CD4-positive, alpha-beta T cell treated with Interleukin-15 for 1 hour (primary cell): Measurements from ENCODE around the gene MAP2K4.
"Not testable (repeated sequence)": the region's sequence is repeated elsewhere in the genome, so short reads cannot be mapped to it uniquely, and the experiment has no call there.

ENCODE experiments used
- DNase-seq: peaks from one replicate; pipeline ENCODE4 v3.0.0-alpha.2; 2020

MAP2K4 gene

DNA sequence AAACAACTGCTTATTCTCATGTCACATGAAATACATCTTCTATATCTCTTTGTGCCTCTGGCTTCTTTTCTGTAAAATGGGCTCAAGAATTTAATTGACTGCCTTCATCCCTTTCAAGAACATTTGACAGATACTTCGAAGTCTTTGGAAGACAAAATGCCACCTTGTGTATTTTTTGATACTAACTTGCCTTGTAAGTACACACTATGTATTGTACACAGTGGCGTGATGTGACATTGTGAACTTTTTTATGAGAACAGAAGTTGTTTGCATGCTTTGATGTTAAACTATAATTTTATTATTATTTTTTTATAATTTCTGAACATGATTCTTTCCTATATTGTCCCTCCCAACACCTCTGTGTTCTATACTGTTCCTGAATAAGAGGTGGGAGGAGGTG is 73.7 kb downstream of the MAP2K4 start:
- DNase-seq = no peak

DNA sequence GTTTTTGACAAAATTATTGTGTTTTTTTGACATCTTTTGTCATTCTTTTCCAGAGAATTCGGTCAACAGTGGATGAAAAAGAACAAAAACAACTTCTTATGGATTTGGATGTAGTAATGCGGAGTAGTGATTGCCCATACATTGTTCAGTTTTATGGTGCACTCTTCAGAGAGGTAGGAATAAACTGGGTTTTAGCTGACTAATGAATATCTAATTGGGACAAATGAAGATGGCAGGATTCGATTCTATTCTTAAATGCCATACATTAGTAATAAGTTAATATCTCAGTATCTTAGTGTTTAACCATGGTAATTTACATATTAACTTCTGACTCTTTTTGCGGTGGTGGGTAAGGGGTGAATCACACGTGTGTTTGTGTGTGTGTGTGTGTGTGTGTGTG is 74.8 kb downstream of the MAP2K4 start:
- no peak for DNase-seq

DNA sequence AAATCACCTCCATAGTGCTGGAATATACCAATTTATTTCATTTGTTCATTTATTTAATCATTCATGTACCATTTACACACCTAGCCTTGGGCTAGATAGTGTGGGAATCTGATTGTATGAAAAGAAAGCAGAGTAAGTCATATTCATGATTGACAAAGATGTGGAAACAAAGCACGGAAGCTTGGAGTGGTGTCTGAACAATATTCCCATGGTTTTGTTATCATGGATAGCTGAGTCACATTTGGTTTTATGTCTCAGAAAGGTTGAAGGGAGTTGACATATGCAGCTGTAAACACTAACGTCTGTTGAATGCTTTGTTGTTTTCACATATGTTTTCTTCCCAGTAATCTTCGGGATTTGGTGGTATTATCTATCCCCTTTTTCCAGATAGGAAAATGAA is 76.6 kb downstream of the MAP2K4 start:
- no peak for DNase-seq

DNA sequence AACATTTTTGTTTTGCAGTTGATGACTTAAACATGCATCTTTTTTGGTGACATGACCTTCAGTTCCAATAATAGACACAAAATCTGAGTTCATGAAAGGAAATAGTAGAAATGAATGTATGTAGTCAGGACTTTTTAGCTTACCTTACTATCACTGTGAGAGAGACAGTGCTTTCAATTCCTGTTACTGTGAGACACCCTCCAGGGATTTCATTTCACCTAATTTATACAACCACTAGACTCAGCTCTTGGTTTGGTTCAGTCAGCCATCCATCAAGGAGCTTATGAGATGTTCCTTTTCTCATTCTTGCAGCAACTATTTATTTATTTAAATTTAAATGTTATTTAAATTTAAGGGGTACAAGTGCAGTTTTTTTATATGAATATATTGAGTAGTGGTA is 77.9 kb downstream of the MAP2K4 start:
- DNase-seq = no peak

DNA sequence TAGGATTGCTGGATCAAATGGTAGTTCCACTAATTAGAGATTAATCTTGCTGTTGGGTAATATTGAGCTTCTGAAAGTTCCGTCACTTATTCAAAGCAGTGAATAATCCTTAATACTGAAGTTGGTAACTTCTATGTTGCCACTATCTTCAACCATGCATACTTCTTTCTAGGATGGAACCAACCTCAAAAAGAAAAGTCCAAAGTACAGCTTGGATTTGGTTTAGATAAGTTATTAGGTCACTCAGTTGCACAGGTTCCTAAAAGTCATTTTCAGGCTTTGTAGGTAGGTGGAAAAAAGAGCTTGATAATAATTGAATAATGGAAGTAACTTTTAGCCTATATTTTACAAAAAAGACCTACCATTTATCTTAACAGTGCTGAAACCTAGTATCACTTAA is 78.7 kb downstream of the MAP2K4 start:
- DNase-seq = no peak

DNA sequence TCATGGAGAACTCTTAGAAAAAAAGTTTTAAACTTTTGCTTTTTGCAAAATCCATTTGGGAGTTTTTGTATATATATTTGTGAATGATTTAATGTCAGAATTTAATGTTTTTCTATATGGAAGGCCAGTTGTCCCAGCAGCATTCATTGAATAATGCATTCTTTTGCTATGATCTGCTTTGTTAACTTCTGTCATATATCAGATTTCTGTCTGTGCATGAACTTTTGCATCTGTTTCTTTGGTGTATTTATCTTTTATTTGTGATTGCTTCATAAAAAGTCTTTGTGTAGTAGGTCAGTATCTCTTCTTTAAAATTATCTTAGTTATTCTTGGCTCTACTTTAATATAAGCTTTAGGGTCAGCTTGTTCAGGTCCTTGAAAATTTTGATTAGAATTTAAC is 84.2 kb downstream of the MAP2K4 start:
- DNase-seq = no peak

DNA sequence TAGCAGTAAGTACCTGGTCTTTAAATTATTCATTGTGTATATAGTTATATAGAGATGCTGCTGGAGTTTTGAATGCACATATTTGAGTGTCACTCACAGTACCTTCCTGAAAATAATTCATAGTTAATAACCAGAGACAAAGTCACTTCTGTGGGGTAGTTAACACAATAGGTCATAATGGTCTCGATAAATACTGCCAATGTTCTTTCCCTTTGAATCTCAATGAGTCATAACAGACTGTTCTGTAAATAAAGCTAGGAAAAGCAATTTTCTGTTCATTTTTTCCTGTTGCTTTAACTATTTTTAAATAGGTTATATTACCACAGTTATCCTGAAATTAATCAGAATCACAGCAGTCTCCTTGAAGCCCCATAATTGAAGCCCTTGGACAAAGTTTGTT is 87.2 kb downstream of the MAP2K4 start:
- DNase-seq = no peak

DNA sequence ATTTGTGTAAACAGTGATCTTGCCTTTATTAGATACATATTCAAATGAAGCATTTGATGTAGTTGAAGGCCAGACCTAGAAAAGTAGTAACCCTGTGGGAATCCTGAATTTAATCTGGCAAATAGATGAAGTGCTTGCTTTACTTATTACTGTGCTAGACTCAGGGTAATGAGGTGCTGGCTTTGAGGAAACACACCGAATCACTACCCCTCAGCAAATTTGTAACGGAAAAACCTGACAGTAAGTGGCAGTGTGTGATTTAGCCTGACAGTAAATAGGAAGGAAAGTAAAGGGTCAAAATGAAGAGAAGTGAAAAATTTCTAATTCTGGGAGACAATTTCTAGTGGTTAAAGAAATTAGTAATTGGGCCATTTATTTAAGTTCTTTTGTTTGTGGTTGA is 90.2 kb downstream of the MAP2K4 start:
- no peak for DNase-seq

DNA sequence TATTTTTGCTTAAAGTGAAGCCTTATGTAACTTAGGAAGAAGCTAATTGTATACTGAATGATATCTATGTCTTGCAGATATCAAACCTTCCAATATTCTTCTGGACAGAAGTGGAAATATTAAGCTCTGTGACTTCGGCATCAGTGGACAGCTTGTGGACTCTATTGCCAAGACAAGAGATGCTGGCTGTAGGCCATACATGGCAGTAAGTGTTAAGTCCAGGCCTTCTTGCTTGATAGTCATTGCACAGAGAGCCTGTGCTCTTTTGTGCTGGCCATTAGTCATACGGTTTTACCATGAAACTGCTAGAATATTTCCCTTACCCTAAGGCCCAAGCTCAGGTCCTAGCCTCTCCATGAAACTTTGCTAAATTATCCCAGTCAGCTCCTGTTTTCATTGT is 92.5 kb downstream of the MAP2K4 start:
- no peak for DNase-seq

DNA sequence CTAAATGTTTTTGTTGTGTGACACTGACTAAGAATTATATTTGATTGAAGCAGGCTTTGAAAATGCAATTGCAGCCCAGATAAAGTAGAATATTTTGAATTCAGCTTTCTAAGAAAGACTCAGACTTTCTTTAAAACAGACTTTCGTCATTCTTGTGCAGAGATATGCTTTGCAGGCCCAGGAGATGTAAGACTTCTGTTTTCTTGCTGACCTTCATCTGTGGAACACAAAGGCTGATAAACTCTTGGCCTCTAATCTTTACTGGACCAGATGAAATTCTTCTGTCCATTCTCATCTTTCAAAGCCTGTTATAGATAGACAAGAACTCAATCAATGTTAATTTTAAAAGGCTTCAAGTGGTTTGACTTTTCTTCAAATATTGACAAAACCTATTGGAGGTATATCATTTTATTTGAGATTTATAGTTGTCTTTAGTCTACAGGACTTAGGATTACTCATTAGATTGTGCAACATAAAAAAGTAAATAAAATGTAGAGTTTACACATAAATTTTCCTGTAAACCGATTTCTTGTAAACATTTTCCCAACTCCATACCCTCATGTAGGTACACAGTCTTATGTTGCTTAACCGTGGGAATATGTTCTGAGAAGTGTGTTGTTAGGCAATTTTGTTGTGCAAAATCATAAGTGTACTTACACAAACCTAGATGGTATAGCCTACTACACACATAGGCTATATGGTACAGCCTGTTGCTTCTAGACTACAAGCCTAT is 94.2 kb downstream of the MAP2K4 start:
- no peak for DNase-seq

DNA sequence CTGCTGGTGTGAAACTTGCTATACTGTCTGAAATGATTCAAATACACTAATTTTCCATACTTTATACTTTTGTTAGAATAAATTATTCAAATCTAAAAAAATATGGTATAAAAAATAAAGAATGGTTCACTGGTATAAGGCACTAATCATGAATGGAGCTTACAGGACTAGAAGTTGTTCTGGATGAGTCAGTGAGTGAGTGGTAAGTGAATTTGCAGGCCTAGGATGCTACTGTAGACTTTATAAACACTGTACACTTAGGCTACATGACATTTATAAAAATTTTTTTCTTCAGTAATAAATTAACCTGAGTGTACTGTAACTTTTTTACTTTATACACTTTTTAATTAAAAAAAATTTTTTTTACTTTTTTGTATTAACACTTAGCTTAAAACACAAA is 95.5 kb downstream of the MAP2K4 start:
- no peak for DNase-seq

DNA sequence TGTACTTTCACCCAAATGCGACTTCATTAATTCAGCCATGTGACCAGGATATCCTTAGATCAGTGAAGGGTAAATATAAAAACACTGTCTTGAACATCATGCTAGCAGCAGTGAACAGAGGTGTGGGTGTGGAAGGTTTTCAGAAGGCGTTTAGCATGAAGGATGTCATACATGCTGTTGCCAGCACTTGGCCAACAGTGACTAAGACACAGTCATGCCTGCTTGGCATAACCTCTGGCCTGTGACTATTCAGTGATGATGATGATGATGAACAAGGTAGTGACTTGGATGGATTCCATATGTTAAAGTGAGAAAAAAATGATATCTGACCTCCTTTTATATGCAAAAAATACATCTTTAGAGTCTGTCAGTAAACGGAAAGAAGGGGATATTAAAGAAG is 97.9 kb downstream of the MAP2K4 start:
- DNase-seq = no peak

DNA sequence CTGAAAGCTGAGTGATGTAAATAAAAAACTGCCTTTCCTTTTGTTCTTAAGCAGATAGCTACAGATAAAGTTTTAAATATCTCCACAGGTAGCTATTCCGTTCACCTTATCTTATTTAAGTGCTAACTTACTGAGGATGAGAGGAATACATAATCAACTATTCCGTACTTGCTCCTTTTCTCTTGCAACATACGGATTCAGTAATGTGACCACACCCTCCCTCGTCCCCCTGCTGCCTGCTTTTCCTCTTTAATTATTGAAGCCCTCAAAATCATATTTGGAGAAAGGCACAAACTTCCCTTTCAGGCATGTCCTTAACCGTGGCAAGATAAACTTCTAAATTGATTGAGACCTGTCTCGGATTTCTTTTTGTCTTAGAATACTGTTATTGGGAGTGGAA is 101.4 kb downstream of the MAP2K4 start:
- no peak for DNase-seq

DNA sequence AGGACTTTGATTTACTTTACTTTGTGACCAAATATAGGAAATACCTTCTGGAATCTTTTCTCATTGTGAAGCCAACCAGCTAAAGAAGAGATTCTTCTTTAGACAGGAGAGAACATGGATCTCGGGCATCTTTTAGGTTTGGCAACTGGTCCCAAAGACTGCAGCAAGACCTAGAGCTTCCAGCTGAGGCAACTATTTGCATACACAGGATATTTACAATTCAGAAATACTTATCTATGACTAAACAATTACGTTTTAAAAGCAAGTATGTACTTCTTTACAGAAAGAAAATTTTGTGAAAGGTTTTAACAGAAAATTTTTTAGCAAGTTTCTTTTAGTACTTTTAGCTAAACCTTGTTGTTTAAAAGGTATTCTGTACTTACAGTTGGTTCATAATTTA is 106.5 kb downstream of the MAP2K4 start:
- no peak for DNase-seq

DNA sequence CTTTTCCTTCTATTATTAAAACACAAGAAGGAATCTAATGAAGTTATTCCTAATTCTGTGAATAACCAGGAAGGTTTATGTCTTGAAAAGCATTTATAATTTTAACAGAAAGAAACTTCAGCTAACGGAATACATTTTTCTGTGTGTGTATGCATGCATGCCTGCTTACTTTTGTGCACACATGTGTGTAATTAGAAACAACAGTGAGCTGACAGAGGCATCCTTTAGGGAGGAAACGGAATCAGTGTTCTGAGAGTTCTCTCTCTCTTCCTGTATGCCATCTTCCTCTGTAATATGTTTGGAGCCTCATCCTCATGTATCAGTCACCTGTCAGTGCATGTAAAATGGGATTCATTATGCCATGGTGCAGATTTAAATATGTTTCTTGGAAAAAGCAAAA is 107.0 kb downstream of the MAP2K4 start:
- DNase-seq = no peak

DNA sequence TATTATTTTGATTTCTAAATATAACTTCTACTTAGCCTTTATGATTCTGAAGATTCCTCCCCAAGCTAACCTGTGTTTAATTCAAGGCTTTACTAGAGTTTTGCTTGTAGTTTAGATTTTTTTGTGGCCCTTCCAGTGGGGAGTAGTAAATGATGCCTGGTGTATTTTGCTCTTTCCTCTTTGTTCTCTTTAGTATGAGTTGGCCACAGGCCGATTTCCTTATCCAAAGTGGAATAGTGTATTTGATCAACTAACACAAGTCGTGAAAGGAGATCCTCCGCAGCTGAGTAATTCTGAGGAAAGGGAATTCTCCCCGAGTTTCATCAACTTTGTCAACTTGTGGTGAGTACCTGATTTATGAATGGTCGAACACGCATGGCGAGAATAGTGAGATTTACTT is 108.3 kb downstream of the MAP2K4 start:
- DNase-seq = no peak

DNA sequence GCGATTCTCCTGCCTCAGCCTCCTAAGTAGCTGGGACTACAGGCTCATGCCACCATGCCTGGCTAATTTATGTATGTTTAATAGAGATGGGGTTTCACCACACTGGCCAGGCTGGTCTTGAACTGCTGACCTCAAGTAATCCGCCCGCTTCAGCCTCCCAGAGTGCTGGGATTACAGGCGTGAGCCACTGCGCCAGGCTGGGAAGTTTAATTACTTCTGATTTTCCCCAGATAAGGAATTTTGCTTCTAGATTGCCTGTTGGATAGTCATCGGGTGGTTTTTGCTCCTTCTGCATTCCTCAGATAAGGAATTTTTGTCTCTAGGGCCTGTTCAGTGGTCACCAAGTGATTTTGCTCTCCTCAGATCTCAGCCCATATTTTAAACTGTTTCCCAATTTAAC is 112.5 kb downstream of the MAP2K4 start:
- no peak for DNase-seq

DNA sequence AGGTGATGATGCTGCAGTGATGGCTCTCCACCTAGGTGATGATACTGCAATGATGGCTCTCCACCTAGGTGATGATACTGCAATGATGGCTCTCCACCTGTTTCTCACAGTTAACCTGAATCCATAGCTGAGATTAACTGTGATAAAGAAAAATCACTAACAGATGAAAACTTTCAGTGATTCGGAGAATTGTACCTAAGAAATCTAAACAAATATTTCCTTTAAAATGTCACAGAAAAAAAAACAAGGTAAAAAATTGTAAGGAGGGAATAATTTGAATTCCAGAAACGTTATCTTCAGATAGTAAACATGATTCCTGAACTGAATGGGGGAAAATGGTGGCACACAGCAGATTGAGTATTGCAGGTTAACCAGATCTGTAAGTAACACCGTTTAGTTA is 113.4 kb downstream of the MAP2K4 start:
- no peak for DNase-seq

DNA sequence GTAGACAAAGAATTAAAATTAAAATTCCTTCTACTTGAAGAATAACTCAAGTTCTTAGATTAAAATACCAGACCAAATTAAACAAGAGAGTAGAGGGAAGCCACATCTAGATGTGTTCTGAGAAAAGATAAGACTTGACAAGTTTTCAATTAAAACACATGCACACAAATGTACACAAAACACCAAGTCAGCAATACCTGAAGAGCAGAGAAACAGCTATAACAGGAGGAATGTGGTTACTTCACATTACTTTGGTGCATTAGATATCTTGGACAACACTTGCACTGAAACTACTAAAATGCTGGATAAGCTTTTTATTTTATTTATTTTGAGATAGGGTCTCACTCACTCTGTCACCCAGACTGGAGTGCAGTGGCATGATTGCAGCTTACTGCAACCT is 113.9 kb downstream of the MAP2K4 start:
- no peak for DNase-seq

DNA sequence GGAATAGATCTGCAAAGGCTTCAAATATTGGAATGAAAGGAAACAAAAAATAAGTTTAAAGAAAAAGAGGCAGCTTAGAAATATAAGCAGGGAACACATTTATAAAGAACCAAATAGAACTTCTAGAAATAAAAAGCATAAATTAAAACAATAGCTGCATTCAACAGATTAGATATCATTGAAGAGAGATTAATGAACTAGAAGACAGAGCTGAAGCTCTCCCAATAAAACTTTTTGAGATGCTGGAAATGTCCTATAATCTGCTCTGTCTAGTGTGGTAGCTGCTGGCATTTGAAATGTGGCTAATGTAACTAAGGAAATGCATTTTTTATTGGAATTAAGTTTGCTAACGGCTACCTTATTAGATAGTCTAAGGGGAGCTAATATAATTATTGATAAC is 115.6 kb downstream of the MAP2K4 start:
- DNase-seq = no peak

DNA sequence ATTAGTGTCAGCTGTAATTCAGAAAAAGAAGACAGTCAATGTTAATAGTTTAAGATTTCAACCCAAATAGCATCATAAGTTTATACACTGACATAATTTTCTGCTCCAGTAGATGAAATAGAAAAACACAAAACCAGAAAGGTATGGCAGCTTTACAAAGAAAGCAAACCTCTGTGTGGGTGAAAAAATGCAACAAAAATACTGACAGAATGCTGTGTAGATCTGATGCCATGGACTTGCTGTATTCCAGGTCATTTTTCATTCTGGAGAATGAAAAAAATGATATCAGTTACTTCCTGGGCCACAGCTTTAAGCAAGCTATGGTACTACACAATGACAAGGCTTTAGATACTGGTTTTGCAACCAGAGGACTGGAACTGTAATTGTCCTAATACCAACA is 116.0 kb downstream of the MAP2K4 start:
- no peak for DNase-seq

DNA sequence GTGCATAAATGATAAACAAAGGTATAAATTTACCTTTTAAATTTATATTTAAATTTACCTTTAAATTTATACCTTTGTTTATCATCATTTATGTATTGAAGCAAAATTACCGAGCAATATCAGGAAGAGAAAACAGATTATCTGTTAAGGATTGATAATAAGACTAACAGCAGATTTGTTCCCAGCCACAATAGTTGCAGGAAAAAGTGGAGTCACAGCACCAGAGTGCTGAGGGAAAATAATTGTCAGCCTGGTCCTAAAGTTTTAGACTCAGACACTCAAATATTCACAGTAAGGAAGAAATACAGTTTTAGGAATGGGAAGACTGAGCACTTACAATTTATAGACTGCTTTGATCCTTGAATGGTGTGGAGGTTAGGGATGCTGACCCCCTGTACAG is 117.2 kb downstream of the MAP2K4 start:
- DNase-seq = no peak

DNA sequence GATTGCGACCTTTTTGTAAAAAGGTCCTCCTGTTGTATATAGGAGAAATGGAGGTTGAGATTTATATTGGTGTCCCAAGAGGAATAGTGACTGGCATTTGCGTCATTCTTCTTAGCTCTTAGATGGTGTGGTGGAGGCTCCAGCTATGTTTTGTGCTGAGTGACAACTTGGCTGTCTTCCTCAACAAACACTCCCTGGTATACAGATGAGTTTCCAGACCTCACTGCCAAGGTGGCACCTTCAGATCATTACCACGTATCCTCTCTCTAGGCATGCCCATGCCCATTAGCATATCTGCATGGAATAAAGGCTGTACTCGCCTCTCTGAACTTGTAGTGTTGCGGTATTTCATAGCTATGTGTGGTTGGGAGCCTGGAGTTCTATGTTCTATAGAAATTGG is 120.0 kb downstream of the MAP2K4 start:
- DNase-seq = no peak

DNA sequence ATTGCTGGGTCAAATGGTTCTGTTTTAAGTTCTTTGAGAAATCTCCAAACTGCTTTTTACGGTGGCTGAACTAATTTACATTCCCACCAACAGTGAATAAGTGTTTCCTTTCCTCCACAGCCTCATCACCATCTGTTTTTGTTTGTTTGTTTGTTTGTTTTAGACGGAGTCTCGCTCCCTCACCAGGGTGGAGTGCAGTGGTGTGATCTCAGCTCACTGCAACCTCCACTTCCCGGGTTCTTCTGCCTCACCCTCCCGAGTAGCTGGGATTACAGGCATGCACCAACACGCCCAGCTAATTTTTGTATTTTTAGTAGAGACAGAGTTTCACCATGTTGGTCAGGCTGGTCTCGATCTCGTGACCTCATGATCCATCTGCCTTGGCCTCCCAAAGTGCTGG is 141.5 kb downstream of the MAP2K4 start:
- not testable (repeated sequence) for DNase-seq

DNA sequence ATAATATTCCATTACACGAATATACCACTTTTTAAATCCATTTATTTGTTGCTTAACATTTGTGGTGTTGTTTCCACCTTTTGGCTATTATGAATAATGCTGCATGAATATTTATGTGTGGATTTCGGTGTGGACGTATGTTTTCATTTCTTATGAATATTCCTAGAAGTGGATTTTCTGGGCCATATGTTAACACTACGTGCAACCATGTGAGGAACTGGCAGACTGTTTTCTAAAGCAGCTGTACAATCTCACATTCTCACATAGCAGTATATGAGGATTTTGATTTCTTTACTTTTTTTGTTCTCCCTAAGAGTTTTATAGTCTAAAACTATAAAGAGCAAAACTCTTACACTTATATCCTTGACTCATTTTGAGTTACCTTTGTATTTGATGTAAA is 143.4 kb downstream of the MAP2K4 start:
- no peak for DNase-seq
